Measurements from ENCODE around the gene SMCHD1. TPM values are rescaled to one million over a fixed set of nuclear protein-coding genes. Genes with fewer than 3 reads are reported as not detected.

Gene SMCHD1
- total RNA-seq, 4 donors from 2014 or later = 28.2 to 55.8 (median 31.9) TPM

GRCh38 chr18:2653467-2653866 lies 2.1 kb upstream of the SMCHD1 start:
- no peak overlapping the region for H3K4me3 ChIP-seq (ENCODE audit: low read depth, poor library complexity, severe bottlenecking)
- 76 to 82% methylated on average over 4 of the region's 4 CpGs for WGBS, 2 donors
- TF ChIP-seq CTCF (IDR thresholded peaks at IDR 0.05) = no peak
- TF ChIP-seq POLR2A (IDR thresholded peaks at IDR 0.05) = no peak
- intact Hi-C loops (cut with DNase I; ENCODE audit: low total_unique reads) = no loop called here
- DNase-seq (ENCODE audit: low spot score in 2 of 2) = no peak

DNA sequence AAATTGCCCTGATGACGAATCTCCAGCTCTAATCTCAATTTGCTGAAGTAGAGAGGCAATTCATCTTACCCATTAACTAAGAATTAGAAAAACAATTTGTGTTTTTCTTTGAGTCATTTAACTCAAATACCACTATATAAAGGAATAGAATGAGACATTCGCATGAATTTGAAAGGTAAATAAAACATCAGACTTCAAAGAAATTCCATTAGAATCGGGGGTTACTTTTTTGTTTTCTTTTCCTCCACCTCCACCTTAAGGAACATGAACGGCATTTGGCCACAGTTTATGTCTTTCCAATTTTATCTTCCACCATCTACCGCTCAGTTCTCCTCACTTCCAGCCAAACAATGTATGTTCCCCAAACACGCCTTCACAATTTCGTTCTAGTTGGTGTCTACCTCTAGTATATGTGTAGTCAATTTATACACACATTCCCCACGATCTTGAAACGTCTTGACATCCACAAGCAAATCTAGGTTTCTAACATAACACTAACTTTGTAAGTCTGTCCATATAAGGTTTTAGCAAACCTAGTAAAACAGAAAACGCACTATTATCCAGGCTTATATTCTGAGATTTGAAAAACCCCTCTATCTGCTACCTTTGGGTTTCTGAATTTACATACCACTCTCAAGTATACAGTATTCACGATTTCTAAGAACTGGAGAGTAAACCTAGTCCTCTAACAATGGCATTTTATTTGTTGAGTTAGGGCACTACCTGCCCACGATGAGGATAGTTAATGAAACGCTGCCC lies 1.2 kb upstream of the SMCHD1 start:
- no peak for TF ChIP-seq CTCF (IDR thresholded peaks at IDR 0.05)
- TF ChIP-seq POLR2A (IDR thresholded peaks at IDR 0.05) = no peak
- no peak for DNase-seq (ENCODE audit: low spot score in 2 of 2)
- intact Hi-C loops (cut with DNase I; ENCODE audit: low total_unique reads) = no loop called here
- 39% methylated on average over 13 of the region's 13 CpGs for WGBS, 2 donors
- H3K4me3 ChIP-seq (ENCODE audit: low read depth, poor library complexity, severe bottlenecking) = peak overlapping the region; percentile 79

GRCh38 chr18:2654928-2655177 lies 673 bp upstream of the SMCHD1 start:
- WGBS, 2 donors = 1 to 2% methylated on average over 14 to 22 of the region's 22 CpGs
- intact Hi-C loops (cut with DNase I; ENCODE audit: low total_unique reads) = no loop called here
- DNase-seq (ENCODE audit: low spot score in 2 of 2) = peak in 1 of 2 donors; percentile 47
- TF ChIP-seq CTCF (IDR thresholded peaks at IDR 0.05) = no peak
- TF ChIP-seq POLR2A (IDR thresholded peaks at IDR 0.05) = no peak
- peak overlapping the region; percentile 79 for H3K4me3 ChIP-seq (ENCODE audit: low read depth, poor library complexity, severe bottlenecking)

- DNase-seq (ENCODE audit: low spot score in 2 of 2) = peak in 1 of 2 donors; percentile 90
- TF ChIP-seq CTCF (IDR thresholded peaks at IDR 0.05) (no peak), POLR2A (IDR thresholded peaks at IDR 0.05) (no peak)
- peak overlapping the region; percentile 79 for H3K4me3 ChIP-seq (ENCODE audit: low read depth, poor library complexity, severe bottlenecking)
- intact Hi-C loops (cut with DNase I; ENCODE audit: low total_unique reads) = no loop called here
- WGBS, 2 donors = 0 to 1% methylated on average over 13 to 21 of the region's 37 CpGs
These were observed 369 bp downstream of the SMCHD1 start for GRCh38 chr18:2655954-2656236.

DNA sequence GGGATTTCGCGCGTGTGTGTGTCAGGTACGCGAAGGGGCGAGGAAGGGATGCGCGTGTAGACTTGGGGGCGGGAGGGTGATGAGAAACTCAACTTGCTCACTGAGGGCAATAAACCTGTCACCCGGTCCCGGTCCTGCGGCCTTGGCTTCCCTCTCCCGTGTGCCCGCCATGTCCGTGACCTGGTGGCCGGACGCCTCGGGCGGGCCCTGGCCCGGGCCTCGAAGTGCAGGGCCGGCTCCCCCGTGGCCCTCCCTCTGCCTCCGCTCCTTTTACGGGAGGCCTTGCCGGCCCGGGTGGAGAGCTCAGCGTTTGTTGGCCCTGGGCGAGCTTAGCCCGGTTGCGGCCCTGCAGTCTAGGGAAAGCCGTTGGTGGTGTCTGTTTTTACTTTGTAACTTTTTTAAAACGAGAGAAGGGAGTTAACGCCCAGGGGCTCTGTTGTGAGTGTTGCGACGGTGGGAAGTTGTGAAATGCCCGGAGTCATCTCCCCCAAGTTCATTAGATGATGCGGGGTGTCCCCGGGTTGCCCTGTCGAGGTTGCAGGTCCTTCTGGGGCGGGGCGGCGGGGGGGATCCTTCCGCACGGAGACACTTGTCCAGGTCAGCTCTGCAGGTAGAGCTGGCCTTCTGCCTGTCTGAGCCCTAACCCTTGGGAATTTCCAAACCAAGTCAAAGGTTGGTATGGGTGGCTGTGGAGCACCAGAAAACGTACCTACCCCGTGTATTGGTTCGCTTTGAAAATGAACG lies 883 bp downstream of the SMCHD1 start:
- intact Hi-C loops (cut with DNase I; ENCODE audit: low total_unique reads) = no loop called here
- no peak for TF ChIP-seq POLR2A (IDR thresholded peaks at IDR 0.05)
- no peak for TF ChIP-seq CTCF (IDR thresholded peaks at IDR 0.05)
- 0% methylated on average over 33 to 49 of the region's 49 CpGs for WGBS, 2 donors
- H3K4me3 ChIP-seq (ENCODE audit: low read depth, poor library complexity, severe bottlenecking) = peak overlapping the region; percentile 79
- peak; percentile 31 to 91 for DNase-seq (ENCODE audit: low spot score in 2 of 2)

All from lower leg skin (tissue), 4 donors.